KMS-11 (cell line): ENCODE results near the gene UBE2I.

ENCODE experiments used
- H2AFZ ChIP-seq: fragments of 200-600 bp; sonication (generic); 2 replicates; pipeline ENCODE4 v1.6.1; 2016; ENCODE audit warnings: antibody characterized with exemption, mixed run types, low read depth
- H3K27ac ChIP-seq: fragments of 200-600 bp; sonication (generic); 2 replicates; pipeline ENCODE4 v1.6.1; 2016; ENCODE audit warnings: mild to moderate bottlenecking, mixed run types
- H3K27me3 ChIP-seq: fragments of 200-600 bp; sonication (generic); 2 replicates; pipeline ENCODE4 v1.6.1; 2017; ENCODE audit warnings: mild to moderate bottlenecking, low read depth, mixed run types, moderate library complexity; ENCODE audit not compliant: insufficient read depth
- H3K36me3 ChIP-seq: fragments of 200-600 bp; sonication (generic); 2 replicates; pipeline ENCODE4 v1.6.1; 2017; ENCODE audit warnings: mild to moderate bottlenecking, mixed run types; ENCODE audit not compliant: insufficient read depth
- H3K4me1 ChIP-seq: fragments of 200-600 bp; sonication (generic); 2 replicates; pipeline ENCODE4 v1.6.1; 2016; ENCODE audit warnings: mild to moderate bottlenecking, low read depth, mixed run types; ENCODE audit not compliant: poor library complexity, severe bottlenecking
- H3K4me2 ChIP-seq: fragments of 200-600 bp; sonication (generic); 2 replicates; pipeline ENCODE4 v1.7.0; 2016; ENCODE audit warnings: mild to moderate bottlenecking, mixed run types
- H3K4me3 ChIP-seq: fragments of 200-600 bp; sonication (generic); IDR thresholded peaks from 2 replicates; pipeline ENCODE4 v1.6.1; 2017; ENCODE audit warnings: low read depth, low read length, mixed read lengths; ENCODE audit not compliant: insufficient read depth
- H3K79me2 ChIP-seq: fragments of 200-600 bp; sonication (generic); 2 replicates; pipeline ENCODE4 v1.6.1; 2016; ENCODE audit warnings: low read depth, mixed run types; ENCODE audit not compliant: insufficient read depth
- H3K9ac ChIP-seq: fragments of 200-600 bp; sonication (generic); 2 replicates; pipeline ENCODE4 v1.6.1; 2016; ENCODE audit warnings: mild to moderate bottlenecking, mixed run types
- H4K20me1 ChIP-seq: fragments of 200-600 bp; sonication (generic); 2 replicates; pipeline ENCODE4 v1.6.1; 2016; ENCODE audit warnings: mild to moderate bottlenecking, mixed run types; ENCODE audit not compliant: insufficient read depth
- TF ChIP-seq, protein P1 (sequence below): fragments of 200-600 bp; sonication (generic); conservative IDR thresholded peaks from 2 replicates; pipeline ENCODE4 v1.6.1; 2017; ENCODE audit warnings: low read depth, mild to moderate bottlenecking, antibody characterized with exemption, low read length, moderate library complexity, mixed read lengths

UBE2I gene

DNA sequence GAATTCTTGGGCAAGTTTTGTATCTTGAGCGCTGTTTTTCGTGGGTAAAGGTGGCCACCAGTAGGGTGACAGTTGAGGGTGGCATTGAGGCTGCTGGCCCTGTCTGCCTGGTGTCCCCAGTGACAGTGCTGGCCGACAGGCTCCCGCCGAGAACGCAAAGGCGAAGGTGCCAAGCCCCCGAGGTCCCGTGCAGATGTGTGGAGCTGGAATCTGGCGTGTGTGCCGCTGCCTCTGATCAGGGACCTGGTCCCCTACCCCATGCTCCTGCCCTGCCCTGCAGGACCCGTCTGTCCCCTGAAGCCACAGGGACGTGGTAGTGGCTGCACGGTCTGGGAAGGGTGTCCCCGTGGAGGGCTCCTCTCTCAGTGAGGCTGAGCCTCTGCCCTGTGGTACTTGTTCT, 3.5 kb downstream of the UBE2I start:
- no peak overlapping the region for H3K9ac ChIP-seq
- H3K4me2 ChIP-seq, result no peak overlapping the region
- H3K27ac ChIP-seq, result no peak overlapping the region
- peaks cover 16% of the 10 kb centered on the region for H3K4me1 ChIP-seq
- peaks cover 24% of the 10 kb centered on the region; the same call in 1 of the 2 replicates for H3K36me3 ChIP-seq
- no peak overlapping the region for H2AFZ ChIP-seq
- H3K27me3 ChIP-seq, result no peaks in the 10 kb centered on the region
- peaks cover 66% of the 10 kb centered on the region for H3K79me2 ChIP-seq
- peaks cover 40% of the 10 kb centered on the region for H4K20me1 ChIP-seq
- TF ChIP-seq, protein P1, sequence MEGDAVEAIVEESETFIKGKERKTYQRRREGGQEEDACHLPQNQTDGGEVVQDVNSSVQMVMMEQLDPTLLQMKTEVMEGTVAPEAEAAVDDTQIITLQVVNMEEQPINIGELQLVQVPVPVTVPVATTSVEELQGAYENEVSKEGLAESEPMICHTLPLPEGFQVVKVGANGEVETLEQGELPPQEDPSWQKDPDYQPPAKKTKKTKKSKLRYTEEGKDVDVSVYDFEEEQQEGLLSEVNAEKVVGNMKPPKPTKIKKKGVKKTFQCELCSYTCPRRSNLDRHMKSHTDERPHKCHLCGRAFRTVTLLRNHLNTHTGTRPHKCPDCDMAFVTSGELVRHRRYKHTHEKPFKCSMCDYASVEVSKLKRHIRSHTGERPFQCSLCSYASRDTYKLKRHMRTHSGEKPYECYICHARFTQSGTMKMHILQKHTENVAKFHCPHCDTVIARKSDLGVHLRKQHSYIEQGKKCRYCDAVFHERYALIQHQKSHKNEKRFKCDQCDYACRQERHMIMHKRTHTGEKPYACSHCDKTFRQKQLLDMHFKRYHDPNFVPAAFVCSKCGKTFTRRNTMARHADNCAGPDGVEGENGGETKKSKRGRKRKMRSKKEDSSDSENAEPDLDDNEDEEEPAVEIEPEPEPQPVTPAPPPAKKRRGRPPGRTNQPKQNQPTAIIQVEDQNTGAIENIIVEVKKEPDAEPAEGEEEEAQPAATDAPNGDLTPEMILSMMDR, result no peak
- H3K4me3 ChIP-seq, result no peak overlapping the region

DNA sequence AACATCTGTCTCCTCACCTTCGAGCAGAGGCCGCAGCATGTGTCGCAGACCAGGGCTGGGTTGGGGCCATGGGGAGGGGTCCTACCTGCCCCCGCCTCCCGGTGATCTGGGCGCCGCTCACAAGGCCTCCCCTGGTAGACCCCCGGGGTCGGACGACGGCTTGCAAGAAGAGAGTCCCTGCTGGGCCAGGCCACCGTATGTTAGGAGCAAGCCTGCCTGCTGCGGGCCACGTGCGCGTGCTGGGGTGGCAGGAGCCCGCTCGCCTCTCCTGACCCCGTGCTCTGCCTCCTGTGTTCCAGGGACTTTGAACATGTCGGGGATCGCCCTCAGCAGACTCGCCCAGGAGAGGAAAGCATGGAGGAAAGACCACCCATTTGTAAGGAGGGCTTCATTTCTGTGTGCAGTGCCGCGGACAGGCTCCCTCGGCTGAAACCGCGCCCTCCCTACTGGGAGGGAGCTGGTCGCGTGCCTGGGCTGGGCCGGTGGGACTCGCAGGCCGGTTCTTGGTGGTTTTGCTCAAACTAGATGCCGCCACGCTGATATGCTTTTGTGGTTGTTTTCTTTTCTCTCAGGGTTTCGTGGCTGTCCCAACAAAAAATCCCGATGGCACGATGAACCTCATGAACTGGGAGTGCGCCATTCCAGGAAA, 4.4 kb downstream of the UBE2I start:
- no peak overlapping the region for H3K4me3 ChIP-seq
- H3K27me3 ChIP-seq, result no peaks in the 10 kb centered on the region
- H3K4me2 ChIP-seq, result no peak overlapping the region
- peaks cover 66% of the 10 kb centered on the region for H3K79me2 ChIP-seq
- H3K4me1 ChIP-seq, result peaks cover 16% of the 10 kb centered on the region
- peaks cover 40% of the 10 kb centered on the region for H4K20me1 ChIP-seq
- H3K9ac ChIP-seq, result no peak overlapping the region
- H2AFZ ChIP-seq, result no peak overlapping the region
- H3K36me3 ChIP-seq, result peaks cover 29% of the 10 kb centered on the region; the same call in 1 of the 2 replicates
- TF ChIP-seq, protein P1, result no peak
- no peak overlapping the region for H3K27ac ChIP-seq

DNA sequence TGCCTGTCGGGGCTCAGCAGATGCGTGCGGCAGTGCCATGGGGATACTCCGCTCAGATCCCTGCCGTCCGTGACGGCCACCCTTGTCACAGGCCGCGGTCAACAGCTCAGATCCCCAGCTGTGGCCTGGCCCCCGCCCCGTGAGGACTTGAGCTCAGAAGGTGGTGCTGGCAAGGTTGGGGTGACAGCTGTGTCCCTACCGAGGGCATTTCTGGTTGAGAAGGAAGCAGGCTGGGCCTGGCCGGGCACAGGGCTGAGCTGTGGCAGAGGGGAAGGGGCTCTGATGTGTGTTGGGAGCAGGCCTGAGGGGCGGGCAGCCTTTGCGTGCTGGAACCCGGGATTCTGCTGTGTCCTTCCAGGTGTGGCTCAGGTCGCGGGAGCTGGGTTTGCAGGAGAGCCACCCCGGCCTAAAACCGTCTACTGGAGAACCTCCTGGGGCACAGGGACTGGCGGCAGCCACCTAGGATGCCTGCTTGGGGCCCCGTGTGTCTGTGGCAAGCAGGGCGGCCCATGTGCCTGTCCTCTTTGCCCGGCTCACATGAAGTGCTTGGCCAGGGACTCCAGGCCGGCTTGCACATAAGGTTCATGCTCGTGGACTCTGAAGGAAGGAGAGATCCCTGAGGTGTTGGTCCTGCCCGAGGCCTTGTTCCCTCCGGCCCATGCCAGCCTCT, 5.1 kb downstream of the UBE2I start:
- Histone ChIP-seq H3K36me3 (peaks cover 29% of the 10 kb centered on the region; the same call in 1 of the 2 replicates), H3K9ac (no peak overlapping the region), H3K79me2 (peaks cover 66% of the 10 kb centered on the region), H3K4me1 (peaks cover 16% of the 10 kb centered on the region), H3K4me2 (no peak overlapping the region), H3K27me3 (no peaks in the 10 kb centered on the region), H2AFZ (no peak overlapping the region), H3K4me3 (no peak overlapping the region), H3K27ac (no peak overlapping the region), H4K20me1 (peaks cover 40% of the 10 kb centered on the region)
- TF ChIP-seq, protein P1, result no peak

DNA sequence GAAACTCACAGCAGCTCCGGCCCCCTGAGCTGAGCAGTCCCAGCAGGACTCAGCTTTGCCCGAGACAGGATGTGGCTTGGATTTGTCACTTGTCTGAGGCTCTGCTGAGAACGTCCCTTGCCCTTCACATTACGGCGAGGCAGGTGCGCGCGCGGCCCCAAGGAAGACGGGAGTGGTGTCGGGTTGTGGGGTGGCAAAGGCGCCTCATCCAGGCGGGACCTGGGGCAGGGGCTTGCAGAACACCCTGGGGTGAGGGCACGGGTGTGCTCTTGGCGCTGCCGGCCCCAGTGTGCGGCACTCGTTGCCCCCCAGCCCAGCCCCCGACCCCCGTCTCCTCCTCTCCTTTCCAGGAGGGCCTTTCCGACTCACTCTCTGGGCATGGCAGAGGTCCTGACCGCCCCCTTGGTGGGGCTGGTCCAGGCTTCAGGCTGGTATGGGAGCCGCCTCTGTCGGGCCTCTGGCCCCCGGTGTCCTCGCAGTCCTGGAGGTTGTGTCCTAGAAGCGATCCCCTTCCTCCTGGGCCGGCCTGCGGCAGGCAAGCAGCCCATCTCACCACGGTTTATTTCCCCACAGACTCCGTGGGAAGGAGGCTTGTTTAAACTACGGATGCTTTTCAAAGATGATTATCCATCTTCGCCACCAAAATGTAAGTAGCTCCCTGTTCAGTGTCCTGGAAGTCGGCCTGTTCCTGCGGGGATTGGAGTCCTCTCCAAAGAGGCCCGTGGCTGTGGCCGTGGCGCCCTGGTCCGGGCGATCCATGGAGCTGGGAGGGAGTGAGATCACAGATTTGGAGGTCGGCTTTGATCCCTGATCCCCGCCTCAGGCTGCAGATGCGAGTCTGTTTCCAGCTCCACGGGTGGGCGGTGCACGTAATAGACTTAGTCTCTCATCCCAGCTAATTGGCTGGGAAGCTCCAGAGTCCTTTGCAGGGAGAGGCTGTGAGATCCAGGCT, 5.9 kb downstream of the UBE2I start:
- Histone ChIP-seq H3K27me3 (no peaks in the 10 kb centered on the region), H2AFZ (no peak overlapping the region), H3K4me2 (no peak overlapping the region), H3K4me1 (peaks cover 16% of the 10 kb centered on the region), H3K4me3 (no peak overlapping the region), H3K9ac (no peak overlapping the region), H3K27ac (no peak overlapping the region), H4K20me1 (peaks cover 37% of the 10 kb centered on the region), H3K79me2 (peaks cover 61% of the 10 kb centered on the region), H3K36me3 (peaks cover 29% of the 10 kb centered on the region; the same call in 1 of the 2 replicates)
- TF ChIP-seq, protein P1, result no peak
